Activated CD4-positive, CD25-positive, alpha-beta regulatory T cell (primary cell): ENCODE measurements around the gene NAB2.

Experiments used
- DNase-seq, 4 experiments: peaks; one replicate each; lab custom pipeline; 2025; lab: John Stamatoyannopoulos, UW

Gene NAB2

DNA sequence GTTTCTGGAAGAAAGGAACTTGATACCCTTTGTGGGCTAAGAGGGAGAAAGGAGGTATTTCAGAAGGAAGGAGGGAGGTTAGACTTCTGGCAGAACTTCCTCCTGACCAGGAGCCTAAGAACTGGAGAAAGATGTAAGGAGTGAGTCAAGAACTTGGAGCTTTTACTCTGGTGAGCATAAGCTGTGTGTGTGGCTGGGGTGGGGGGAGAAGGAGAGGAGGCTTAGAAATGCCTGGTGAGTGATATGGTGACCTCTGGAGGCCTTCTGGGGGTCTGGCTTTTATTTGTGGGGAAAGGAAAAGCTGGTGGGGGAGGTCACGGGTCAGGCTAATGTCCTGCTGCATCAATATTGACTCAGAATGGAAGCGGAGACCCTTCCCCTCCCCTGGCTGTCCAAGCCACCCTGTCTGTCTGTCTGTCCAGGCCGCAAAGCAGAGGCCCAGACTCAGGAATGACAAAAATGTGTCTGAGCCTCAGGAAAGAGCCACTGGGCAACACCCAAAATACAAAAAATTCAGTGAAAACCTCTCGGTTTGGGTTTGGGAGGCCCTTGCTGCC lies 44.2 kb downstream of the NAB2 start:
- no peak for DNase-seq

DNA sequence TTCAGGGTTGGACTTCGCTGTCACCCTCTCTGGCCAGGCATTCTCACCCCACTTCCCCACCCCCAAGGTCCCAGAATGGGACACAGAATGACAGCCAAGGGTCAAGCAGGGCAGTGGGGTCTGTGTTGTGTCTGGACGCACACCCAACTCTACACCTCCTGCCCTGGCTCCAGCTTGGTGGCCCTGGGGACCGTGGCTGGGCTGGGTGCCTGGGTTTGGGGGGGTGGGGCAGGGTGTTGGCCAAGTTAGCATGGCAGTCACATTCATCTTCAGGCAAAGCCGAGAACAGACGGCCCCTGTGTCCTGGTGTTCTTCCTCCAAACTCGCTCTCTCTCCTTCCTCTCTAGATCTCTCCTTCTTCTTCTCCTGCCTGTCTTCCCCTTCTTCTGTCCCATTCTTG lies 45.0 kb downstream of the NAB2 start:
- no peak for DNase-seq

DNA sequence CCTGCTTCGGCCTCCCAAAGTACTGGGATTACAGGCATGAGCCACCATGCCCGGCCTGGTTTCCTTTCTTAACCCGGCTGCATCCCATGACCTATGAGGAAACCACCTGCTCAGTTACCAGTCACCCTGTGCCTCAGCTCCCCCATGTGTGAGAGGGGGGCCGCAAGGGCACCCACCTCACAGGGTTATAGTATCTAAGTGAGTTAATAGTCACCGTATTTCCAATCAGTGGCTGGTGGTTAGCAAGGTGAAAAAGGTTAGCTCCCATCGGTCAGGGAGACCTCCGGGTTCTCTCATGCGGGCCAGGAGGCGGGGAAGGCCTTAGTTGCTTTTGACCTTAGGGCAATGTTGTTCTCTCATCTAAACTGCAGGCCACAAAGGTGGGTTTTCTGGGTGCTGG lies 46.0 kb downstream of the NAB2 start:
- DNase-seq: no peak

DNA sequence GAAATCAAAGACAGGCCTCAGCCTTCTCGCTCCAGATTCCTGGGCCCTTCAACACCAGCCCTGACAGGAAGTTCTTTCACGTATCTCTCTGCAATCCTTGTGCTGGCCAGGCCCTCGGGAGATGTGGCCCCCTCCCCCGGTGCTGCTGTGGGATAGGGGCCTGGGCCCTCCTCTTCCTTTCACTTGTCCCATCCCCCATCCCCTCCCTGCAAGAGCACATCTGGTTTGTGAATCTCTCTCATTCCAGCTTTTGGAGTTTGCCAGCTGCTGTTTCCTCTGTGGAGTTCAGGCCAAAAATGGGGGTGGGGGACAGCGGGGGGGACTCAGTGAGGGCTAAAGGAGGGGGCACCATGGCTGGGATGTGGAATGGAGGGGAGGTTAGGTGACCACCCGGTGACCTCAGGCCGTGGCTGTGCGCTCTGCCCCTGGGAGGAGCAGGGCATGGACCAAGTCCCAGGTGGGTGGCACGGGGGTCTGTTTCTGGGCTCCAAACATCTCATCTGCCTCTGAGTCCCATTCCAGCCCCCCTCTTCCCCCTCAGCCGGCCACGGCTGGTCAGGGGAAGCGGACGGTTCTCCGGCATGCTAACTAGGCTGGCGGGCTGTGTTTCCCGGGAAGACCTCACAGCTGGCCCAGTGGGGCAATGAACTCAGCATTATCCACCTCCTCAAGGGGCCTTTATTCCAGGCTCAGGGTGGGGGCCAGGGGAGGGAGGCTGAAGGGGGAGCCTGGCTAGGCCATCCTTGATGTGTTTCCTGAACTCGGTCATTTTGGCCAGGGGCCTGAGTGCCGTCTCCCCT lies 46.8 kb downstream of the NAB2 start:
- no peak for DNase-seq

DNA sequence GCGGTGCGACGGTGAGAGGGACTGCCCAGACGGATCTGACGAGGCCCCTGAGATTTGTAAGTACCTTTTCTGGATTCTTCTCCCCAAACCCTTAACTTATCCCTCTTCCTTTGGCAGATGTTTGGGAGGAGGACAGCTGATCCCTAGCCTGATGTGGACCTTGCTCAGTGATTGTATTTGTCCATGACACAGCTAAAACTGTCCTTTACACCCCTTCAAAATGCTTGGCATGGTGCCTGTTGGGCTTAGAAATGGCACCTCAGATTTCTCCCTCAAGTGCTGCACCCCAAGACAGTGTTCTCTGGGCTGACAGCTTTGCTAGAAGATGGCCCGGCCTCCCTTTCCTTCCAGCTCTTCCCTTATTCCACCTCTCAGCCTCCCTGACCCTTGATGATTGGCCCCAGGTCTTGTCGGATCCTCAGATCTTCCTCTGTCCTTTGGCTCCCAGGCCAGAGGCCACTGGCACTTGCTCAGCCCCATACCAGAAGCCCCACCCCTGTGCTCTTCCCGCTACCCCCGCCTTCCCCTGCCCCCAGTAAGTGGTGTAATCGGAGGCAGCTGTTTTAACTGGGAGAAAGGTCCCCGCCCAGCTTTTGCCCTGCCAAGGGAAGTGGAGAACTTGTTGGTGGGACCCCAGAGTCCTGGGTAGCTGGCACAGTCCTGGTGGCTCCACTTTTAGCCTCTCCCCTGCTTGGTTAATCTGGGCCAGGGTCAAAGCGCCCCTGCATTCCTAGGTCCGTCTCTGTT lies 49.8 kb downstream of the NAB2 start:
- no peak for DNase-seq

DNA sequence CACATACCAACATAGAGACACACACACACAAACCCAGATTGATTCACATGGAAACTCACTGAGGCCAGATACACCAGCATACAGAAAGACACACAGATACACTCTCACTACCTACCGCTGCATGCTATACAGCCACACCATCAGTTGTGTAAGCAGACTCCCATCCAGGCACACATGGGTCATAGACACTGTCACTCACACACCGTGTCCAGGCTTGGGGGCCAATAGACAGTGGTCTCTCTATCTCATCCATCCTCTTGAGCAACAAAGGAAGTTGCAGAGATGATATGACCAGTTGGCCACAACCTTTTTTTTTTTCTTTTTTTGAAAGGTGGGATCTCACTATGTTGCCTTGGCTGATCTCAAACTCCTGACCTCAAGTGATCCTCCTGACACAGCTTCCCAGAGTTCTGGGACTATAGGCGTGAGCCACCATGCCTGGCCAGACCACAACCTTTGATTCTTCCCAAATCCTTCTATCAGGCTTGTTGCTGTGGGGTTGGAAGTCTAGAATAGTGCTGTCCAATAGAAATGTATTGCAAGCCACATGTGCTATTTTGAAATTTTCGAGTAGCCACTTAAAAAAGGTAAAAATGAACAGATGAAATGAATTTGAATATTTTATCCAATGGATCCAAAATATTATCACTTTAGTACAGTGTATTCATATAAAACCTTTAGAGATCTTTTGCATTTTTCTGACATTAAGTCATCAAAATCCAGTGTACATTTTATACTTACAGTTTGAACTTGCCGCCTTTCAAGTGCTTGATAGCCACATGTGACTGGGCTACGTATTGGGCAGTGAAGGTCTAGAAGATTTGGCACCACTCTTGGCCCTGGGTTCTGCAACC lies 51.1 kb downstream of the NAB2 start:
- no peak for DNase-seq

DNA sequence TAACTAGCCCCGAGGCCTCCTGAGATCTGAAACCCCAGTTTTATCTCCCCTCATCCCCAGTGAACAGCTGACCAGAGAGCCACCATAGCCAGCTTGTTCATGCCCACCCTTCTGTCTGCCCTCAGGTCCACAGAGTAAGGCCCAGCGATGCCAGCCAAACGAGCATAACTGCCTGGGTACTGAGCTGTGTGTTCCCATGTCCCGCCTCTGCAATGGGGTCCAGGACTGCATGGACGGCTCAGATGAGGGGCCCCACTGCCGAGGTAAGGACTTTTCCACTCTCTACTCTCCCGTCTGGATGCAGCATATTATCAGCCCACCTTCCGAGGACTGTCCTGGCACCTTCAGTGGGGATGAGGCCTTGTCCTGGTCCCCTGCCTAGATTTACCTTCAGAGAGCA lies 52.3 kb downstream of the NAB2 start:
- no peak for DNase-seq

DNA sequence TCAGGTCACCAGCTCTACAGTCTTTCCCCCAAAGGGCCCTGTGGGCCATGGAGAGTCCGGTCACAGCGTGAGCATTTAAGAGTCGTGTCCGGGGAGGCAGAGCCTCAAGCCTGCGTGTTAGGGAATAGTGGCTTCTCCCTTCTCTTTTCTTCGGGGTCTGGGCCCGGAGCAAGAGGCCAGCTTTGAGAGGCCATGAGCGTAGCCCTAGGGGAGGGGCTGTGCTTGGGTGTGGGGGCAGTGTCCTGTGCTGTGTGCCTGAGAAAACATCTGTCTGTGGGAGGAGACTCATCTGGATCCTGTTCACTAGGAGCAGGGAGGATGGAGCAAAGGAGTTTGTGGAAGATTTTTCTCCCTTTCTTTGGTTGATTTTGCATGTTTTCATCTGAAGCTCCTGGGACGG lies 53.2 kb downstream of the NAB2 start:
- DNase-seq: no peak

DNA sequence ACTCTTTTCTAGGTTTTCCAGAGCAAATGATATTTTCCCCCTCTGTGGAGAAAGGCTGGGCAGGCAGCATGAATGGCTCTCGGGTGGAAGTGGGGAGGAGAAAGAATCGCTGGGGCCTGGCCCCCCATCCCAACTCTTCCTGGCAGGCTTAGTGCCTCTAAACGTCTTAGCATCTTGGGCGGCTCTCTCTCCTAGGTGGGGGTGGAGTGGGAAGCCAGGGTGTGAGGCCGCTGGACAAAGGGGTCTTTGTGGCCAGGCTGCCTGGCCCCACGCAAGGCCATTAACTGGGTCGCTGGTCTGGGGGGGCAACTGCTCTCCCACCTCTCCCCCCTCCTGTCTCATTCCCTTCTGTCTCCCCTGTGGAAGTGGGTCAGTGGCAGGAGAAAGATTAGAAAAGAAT lies 53.8 kb downstream of the NAB2 start:
- DNase-seq: no peak

DNA sequence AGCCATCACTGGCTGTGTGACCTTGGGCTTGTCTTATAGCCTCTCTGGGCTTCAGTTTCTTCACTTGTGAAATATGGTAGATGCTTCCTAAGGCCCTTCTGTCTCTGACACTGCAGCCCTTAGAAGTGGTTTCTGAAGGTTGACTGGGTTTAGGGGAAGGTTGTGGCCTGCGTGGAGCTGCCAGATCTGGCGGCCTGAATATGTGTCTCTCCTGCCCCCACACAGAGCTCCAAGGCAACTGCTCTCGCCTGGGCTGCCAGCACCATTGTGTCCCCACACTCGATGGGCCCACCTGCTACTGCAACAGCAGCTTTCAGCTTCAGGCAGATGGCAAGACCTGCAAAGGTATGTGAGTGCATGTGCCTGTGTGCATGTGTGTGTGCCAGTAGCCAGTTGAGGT lies 54.5 kb downstream of the NAB2 start:
- no peak for DNase-seq
